T-cell (primary cell): ENCODE measurements around the gene ATP6V1B1. TPM values are rescaled to one million over a fixed set of nuclear protein-coding genes. Genes with fewer than 3 reads are reported as not detected.

Experiments
- ATAC-seq, 4 experiments: fragments of 200-7000 bp in 3 of 4; fragments of 150-1000 bp in 1 of 4; cut with Tn5 transposase; replicated peaks in 1 of 4; 1 replicate in 3 of 4; 2 replicates in 1 of 4; pipeline ENCODE4 v1.10.0; 2021; ENCODE audit warnings: moderate library complexity in 3 of 4, mild to moderate bottlenecking in 2 of 4, moderate number of reproducible peaks in 1 of 4
- CTCF ChIA-PET, 2 donors: fragments of 300-600 bp; sonication (Branson Sonifier 250); formaldehyde crosslinking; loops; one replicate each; lab custom pipeline; 2022; ENCODE audit warnings: antibody characterized with exemption in 2 of 2; lab: Charles Lee
- POLR2A ChIA-PET, 2 donors: fragments of 300-600 bp; sonication (Branson Sonifier 250); formaldehyde crosslinking; loops; one replicate each; lab custom pipeline; 2022; ENCODE audit warnings: antibody characterized with exemption in 2 of 2; lab: Charles Lee
- DNase-seq, 35 experiments: peaks; one replicate each; pipeline versions ENCODE4 v3.0.0 to v3.0.0-alpha.2; 2013 to 2023
- H3K27ac ChIP-seq: one replicate; pipeline ENCODE4 v1.5.1; 2013; ENCODE audit warnings: low read length
- H3K27me3 ChIP-seq, 2 experiments: replicated peaks in 1 of 2; 1 replicate in 1 of 2; 2 replicates in 1 of 2; pipeline versions ENCODE4 v1.6.1 to v1.7.0; 2013; ENCODE audit warnings: low read length in 1 of 2, mixed read lengths in 1 of 2; ENCODE audit not compliant: control insufficient read depth in 2 of 2, insufficient read depth in 2 of 2; ENCODE audit errors: extremely low read depth in 1 of 2
- H3K36me3 ChIP-seq, 2 donors: 1 replicate in 1 of 2; 2 replicates in 1 of 2; pipeline versions ENCODE4 v1.6.1 to v1.7.0; 2013; ENCODE audit warnings: low read length in 1 of 2; ENCODE audit not compliant: control insufficient read depth in 2 of 2, insufficient read depth in 1 of 2; ENCODE audit errors: extremely low read depth in 1 of 2
- H3K4me1 ChIP-seq, 2 experiments: 1 replicate in 1 of 2; 2 replicates in 1 of 2; pipeline versions ENCODE4 v1.6.1 to v1.7.0; 2013; ENCODE audit warnings: low read length in 2 of 2, mixed read lengths in 1 of 2; ENCODE audit not compliant: insufficient read depth in 2 of 2, control insufficient read depth in 1 of 2; ENCODE audit errors: extremely low read depth in 1 of 2
- H3K4me3 ChIP-seq, 2 donors: 1 replicate in 1 of 2; 2 replicates in 1 of 2; pipeline versions ENCODE4 v1.5.1 to v1.7.0; 2013; ENCODE audit warnings: mild to moderate bottlenecking in 2 of 2, low read length in 1 of 2, moderate library complexity in 1 of 2; ENCODE audit not compliant: control insufficient read depth in 1 of 2; ENCODE audit errors: extremely low read depth in 1 of 2
- H3K9me3 ChIP-seq: 2 replicates; pipeline ENCODE4 v1.7.0; 2013
- H3K27ac Mint-ChIP-seq, 2 donors: one replicate each; pipeline ENCODE4 v1.8.0; 2020 to 2021; ENCODE audit warnings: mild to moderate bottlenecking in 2 of 2, mixed read lengths in 2 of 2
- H3K27me3 Mint-ChIP-seq, 2 donors: one replicate each; pipeline ENCODE4 v1.8.0; 2021 to 2022; ENCODE audit warnings: mixed read lengths in 2 of 2
- H3K36me3 Mint-ChIP-seq: one replicate; pipeline ENCODE4 v1.8.0; 2021; ENCODE audit warnings: mixed read lengths
- H3K4me1 Mint-ChIP-seq, 3 donors: one replicate each; pipeline ENCODE4 v1.8.0; 2020 to 2022; ENCODE audit warnings: mixed read lengths in 3 of 3, mild to moderate bottlenecking in 1 of 3
- H3K4me3 Mint-ChIP-seq, 3 donors: one replicate each; pipeline ENCODE4 v1.8.0; 2020 to 2022; ENCODE audit warnings: mild to moderate bottlenecking in 3 of 3, mixed read lengths in 3 of 3, moderate library complexity in 3 of 3
- H3K9me3 Mint-ChIP-seq, 3 donors: one replicate each; pipeline ENCODE4 v1.8.0; 2020 to 2022; ENCODE audit warnings: mixed read lengths in 3 of 3
- WGBS: methylation state at CpG from one replicate; pipeline ENCODE4 v1.1.5; 2013; ENCODE audit warnings: missing lambda C conversion rate; ENCODE audit not compliant: insufficient coverage; 5-methylcytosine and 5-hydroxymethylcytosine counted together
- total RNA-seq, 35 experiments: library from RNA in 6 of 35; stranded (reverse) in 6 of 35; fragments of 120-200 nt in 1 of 35; gene quantifications; one replicate each; pipeline versions ENCODE4 v1.2.1 to v1.2.4 and lab custom pipeline; 2013 to 2026

ATP6V1B1 gene
- total RNA-seq, 5 donors from 2014 or later (not counting 1 experiment from before 2014, with no cell fraction given): not detected

- no peaks in the 10 kb centered on the region for H3K4me1 ChIP-seq
- Mint-ChIP-seq H3K9me3 (no peaks in the 10 kb centered on the region), H3K36me3 (no peaks in the 10 kb centered on the region), H3K4me3 (no peak overlapping the region), H3K27me3 (peaks cover 16 to 22% of the 10 kb centered on the region in 2 donors), H3K27ac (no peak overlapping the region), H3K4me1 (no peaks in the 10 kb centered on the region)
- no peaks in the 10 kb centered on the region for H3K36me3 ChIP-seq
- no peak overlapping the region for H3K4me3 ChIP-seq
- H3K9me3 ChIP-seq: no peaks in the 10 kb centered on the region
- H3K27me3 ChIP-seq: peaks cover 0 to 28% of the 10 kb centered on the region in 2 experiments
- no peak for DNase-seq
- 70% methylated on average over 3 of the region's 6 CpGs for WGBS
- no peak for ATAC-seq
- ChIA-PET POLR2A (no interaction called here), CTCF (interaction anchor here in 1 of 2 donors (0.6 kb wide), 1 partner anchor 255 kb away, joined by 3 read pairs; no protein-coding TSS in a partner anchor)
- H3K27ac ChIP-seq: no peak overlapping the region
Measured at GRCh38 chr2:70941186-70941585, 5.5 kb downstream of the ATP6V1B1 start.

DNA sequence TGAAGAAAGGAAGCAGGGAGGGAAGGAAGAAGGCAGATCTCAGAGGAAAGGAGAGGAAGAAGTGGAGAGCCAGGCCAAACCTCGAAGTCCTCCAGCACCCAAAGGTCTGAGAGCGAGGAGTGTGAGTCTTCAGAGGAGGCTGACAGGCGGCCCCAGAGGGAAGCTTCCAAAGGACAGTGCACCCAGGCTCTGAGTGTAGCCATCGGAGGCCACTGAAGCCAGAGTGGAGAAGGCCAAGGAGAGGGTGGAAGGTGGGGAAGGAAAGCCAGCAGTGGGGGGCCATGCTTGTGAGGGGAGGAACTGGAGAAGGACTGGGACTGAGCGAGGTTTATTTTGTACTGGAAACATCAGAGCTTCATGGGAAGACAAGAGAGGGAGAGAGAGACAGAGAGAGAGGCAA, 6.0 kb downstream of the ATP6V1B1 start:
- H3K27me3 Mint-ChIP-seq: peaks cover 18 to 23% of the 10 kb centered on the region in 2 donors
- DNase-seq (peak in 1 of 35 experiments; percentile 20), ATAC-seq (no peak)
- H3K27me3 ChIP-seq: peaks cover 0 to 32% of the 10 kb centered on the region in 2 experiments
- H3K36me3 Mint-ChIP-seq: no peaks in the 10 kb centered on the region
- CTCF ChIA-PET: interaction anchor here in 1 of 2 donors (0.6 kb wide), 1 partner anchor 255 kb away, joined by 3 read pairs; no protein-coding TSS in a partner anchor
- H3K9me3 ChIP-seq: no peaks in the 10 kb centered on the region
- H3K4me3 ChIP-seq: no peak overlapping the region
- H3K27ac ChIP-seq: no peak overlapping the region
- no peaks in the 10 kb centered on the region for H3K36me3 ChIP-seq
- 58% methylated on average over 4 of the region's 5 CpGs for WGBS
- POLR2A ChIA-PET: no interaction called here
- H3K4me1 ChIP-seq: peaks cover 0 to 2% of the 10 kb centered on the region in 2 experiments
- H3K4me3 Mint-ChIP-seq: no peak overlapping the region
- no peaks in the 10 kb centered on the region for H3K9me3 Mint-ChIP-seq
- peaks cover 0 to under 1% (median under 1%) of the 10 kb centered on the region in 3 donors for H3K4me1 Mint-ChIP-seq
- no peak overlapping the region for H3K27ac Mint-ChIP-seq

GRCh38 chr2:70942396-70943204, 6.9 kb downstream of the ATP6V1B1 start:
- peaks cover under 1 to 8% (median 7%) of the 10 kb centered on the region in 3 donors for H3K4me1 Mint-ChIP-seq
- ATAC-seq: no peak
- H3K27me3 ChIP-seq: peaks cover 0 to 37% of the 10 kb centered on the region in 2 experiments
- ChIA-PET CTCF (interaction anchor here in 1 of 2 donors (0.6 kb wide), 1 partner anchor 26 kb away, joined by 3 read pairs; no protein-coding TSS in a partner anchor), POLR2A (no interaction called here)
- DNase-seq: peak in 1 of 35 experiments; percentile 11
- no peaks in the 10 kb centered on the region for H3K9me3 ChIP-seq
- H3K27me3 Mint-ChIP-seq: peaks cover 21 to 27% of the 10 kb centered on the region in 2 donors
- H3K36me3 Mint-ChIP-seq: no peaks in the 10 kb centered on the region
- no peaks in the 10 kb centered on the region for H3K9me3 Mint-ChIP-seq
- H3K4me3 Mint-ChIP-seq: no peak overlapping the region
- no peak overlapping the region for H3K27ac Mint-ChIP-seq
- peaks cover 0 to 11% of the 10 kb centered on the region in 2 experiments for H3K4me1 ChIP-seq
- H3K27ac ChIP-seq: no peak overlapping the region
- no peaks in the 10 kb centered on the region for H3K36me3 ChIP-seq
- 83% methylated on average over 1 of the region's 6 CpGs for WGBS
- no peak overlapping the region for H3K4me3 ChIP-seq

- H3K9me3 ChIP-seq: no peaks in the 10 kb centered on the region
- H3K27ac Mint-ChIP-seq: no peak overlapping the region
- DNase-seq (peak in 1 of 35 experiments; percentile 17), ATAC-seq (no peak)
- no peak overlapping the region for H3K4me3 ChIP-seq
- peaks cover 8 to 15% (median 14%) of the 10 kb centered on the region in 3 donors for H3K4me1 Mint-ChIP-seq
- H3K36me3 Mint-ChIP-seq: no peaks in the 10 kb centered on the region
- H3K4me3 Mint-ChIP-seq: no peak overlapping the region
- ChIA-PET CTCF (no interaction called here), POLR2A (no interaction called here)
- H3K36me3 ChIP-seq: no peaks in the 10 kb centered on the region
- WGBS: 88% methylated on average over 9 of the region's 11 CpGs
- H3K9me3 Mint-ChIP-seq: no peaks in the 10 kb centered on the region
- no peak overlapping the region for H3K27ac ChIP-seq
- H3K27me3 Mint-ChIP-seq: peaks cover 24 to 31% of the 10 kb centered on the region in 2 donors
- H3K27me3 ChIP-seq: peaks cover 0 to 34% of the 10 kb centered on the region in 2 experiments
- H3K4me1 ChIP-seq: peaks cover 0 to 17% of the 10 kb centered on the region in 2 experiments
Measured at GRCh38 chr2:70943205-70943871, 7.6 kb downstream of the ATP6V1B1 start.

DNA sequence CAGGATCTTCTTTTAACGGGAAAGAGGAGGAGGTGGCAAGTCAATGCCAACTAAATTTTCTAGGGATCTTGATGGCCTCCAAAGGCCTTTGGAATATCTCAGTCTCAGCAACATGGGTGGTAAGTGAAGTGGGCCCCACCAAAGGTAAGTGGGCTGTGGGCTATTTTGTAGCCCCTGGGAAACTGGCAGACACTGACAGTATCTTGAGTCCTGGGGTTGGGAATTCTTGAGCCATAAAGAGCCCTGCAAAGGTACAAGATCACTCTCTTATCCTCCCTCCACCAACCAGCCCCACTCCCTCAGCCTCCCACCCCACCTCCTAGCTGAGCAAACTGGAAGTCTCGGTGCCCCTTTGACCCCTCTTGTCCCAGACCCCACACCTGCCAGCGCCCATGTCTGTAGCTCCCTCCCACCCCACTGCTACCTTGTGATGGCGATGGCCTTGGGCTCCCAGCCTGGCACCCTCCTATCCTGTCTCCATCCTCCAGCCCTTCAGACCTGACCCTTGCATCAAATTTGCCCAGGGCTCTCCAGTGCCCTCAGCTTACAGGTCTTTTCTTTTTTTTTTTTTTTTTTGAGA, 8.5 kb downstream of the ATP6V1B1 start:
- Mint-ChIP-seq H3K4me3 (no peak overlapping the region), H3K9me3 (no peaks in the 10 kb centered on the region), H3K27me3 (peaks cover 21 to 30% of the 10 kb centered on the region in 2 donors), H3K36me3 (no peaks in the 10 kb centered on the region), H3K4me1 (peaks cover 11 to 16% (median 15%) of the 10 kb centered on the region in 3 donors), H3K27ac (no peak overlapping the region)
- no peak overlapping the region for H3K4me3 ChIP-seq
- ChIA-PET CTCF (interaction anchor here (0.6 to 1.2 kb wide), 3 partner anchors 10 to 1038 kb away, joined by 4 to 12 read pairs (median 4); no protein-coding TSS in a partner anchor), POLR2A (interaction anchor here in 1 of 2 donors (1.0 kb wide), 1 partner anchor 1695 kb away, joined by 3 read pairs; no protein-coding TSS in a partner anchor)
- DNase-seq (peak in 1 of 35 experiments; percentile 15), ATAC-seq (no peak)
- no peaks in the 10 kb centered on the region for H3K9me3 ChIP-seq
- H3K36me3 ChIP-seq: no peaks in the 10 kb centered on the region
- H3K27me3 ChIP-seq: peaks cover 0 to 25% of the 10 kb centered on the region in 2 experiments
- H3K27ac ChIP-seq: no peak overlapping the region
- H3K4me1 ChIP-seq: peaks cover 0 to 23% of the 10 kb centered on the region in 2 experiments
- WGBS: 72% methylated on average over 2 of the region's 4 CpGs
